ENCODE measurements around the gene KIN.
"Not testable (repeated sequence)": the region's sequence is repeated elsewhere in the genome, so short reads cannot be mapped to it uniquely, and the experiment has no call there.

KIN gene

DNA sequence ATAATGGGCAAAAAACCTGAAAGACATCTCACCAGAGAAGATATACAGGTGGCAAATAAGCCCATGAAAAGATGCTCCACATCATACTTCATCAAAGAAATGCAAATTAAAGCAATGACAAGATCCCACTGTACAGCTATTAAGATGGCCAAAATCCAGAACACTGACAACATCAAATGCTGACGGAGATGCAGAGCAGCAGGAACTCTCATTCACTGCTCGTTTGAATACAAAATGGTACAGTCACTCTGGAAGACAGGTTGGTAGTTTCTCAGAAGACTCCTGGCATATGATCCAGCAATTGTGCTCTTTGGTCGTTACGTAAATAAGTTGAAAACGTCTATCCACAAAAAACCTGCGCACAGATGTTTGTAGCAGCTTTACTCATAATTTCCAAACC, 35.5 kb downstream of the KIN start:
- Mint-ChIP-seq H3K36me3 (ENCODE audit: insufficient read depth) (peaks cover 42% of the 10 kb centered on the region), H3K27ac (ENCODE audit: low read depth) (no peak overlapping the region), H3K9me3 (no peaks in the 10 kb centered on the region), H3K27me3 (no peaks in the 10 kb centered on the region), H3K4me3 (no peak overlapping the region), H3K4me1 (no peaks in the 10 kb centered on the region)
- DNase-seq (ENCODE audit: low spot score in 2 of 2) (no peak), ATAC-seq (replicated peaks; ENCODE audit: extremely low read depth, poor library complexity, severe bottlenecking) (no peak)

- Mint-ChIP-seq H3K9me3 (no peaks in the 10 kb centered on the region), H3K4me1 (no peaks in the 10 kb centered on the region), H3K36me3 (ENCODE audit: insufficient read depth) (peaks cover 38% of the 10 kb centered on the region)
Observed at GRCh38 chr10:7750222-7750621, 37.6 kb downstream of the KIN start.

DNA sequence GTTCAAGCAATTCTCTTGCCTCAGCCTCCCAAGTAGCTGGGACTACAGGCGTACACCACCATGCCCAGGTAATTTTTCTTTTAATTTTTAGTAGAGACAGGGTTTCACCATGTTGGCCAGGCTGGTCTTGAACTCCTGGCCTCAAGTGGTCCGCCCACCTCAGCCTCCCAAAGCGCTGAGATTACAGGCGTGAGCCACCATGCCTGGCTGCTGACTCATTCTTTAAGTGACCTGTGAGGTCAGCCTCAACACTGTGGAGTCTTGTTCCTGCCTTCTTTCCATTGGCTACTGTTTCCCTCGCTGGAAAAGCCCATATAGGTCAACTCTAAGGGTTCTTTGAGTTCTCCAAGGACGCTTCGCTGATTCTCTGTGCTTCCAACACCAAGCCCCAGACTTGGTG, 39.2 kb downstream of the KIN start:
- H3K4me3 Mint-ChIP-seq; DNase-seq (ENCODE audit: low spot score in 2 of 2); ATAC-seq (replicated peaks; ENCODE audit: extremely low read depth, poor library complexity, severe bottlenecking); H3K4me1 Mint-ChIP-seq; H3K27ac Mint-ChIP-seq (ENCODE audit: low read depth); H3K9me3 Mint-ChIP-seq; H3K27me3 Mint-ChIP-seq: not testable (repeated sequence)
- H3K36me3 Mint-ChIP-seq (ENCODE audit: insufficient read depth), result peaks cover 29% of the 10 kb centered on the region

More at GRCh38 chr10:7750222-7750621, 37.6 kb downstream of the KIN start:
- Mint-ChIP-seq H3K4me3 (no peak overlapping the region), H3K27me3 (no peaks in the 10 kb centered on the region), H3K27ac (ENCODE audit: low read depth) (no peak overlapping the region)
- no peak for ATAC-seq (replicated peaks; ENCODE audit: extremely low read depth, poor library complexity, severe bottlenecking)
- DNase-seq (ENCODE audit: low spot score in 2 of 2), result no peak

DNA sequence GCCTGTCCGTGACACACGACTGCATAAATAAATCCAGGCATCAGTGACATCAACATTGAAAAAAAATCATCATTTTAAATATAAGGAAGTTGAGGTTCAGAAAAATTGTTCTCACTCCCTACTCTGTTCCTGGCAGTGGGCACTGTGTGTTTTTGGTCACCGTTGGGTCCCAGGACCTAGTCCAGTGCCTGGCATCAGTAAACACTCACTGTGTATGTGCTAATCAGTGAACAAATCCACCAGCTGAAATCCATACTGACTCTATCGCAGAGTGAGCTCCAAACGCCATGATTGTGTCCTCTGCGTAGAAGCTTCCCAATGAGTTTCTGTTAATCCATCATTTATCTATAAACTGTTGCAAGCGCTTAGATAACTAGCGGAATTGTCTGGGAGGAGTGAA, 43.5 kb downstream of the KIN start:
- no peaks in the 10 kb centered on the region for H3K4me1 Mint-ChIP-seq
- H3K4me3 Mint-ChIP-seq, result no peak overlapping the region
- no peak overlapping the region for H3K27ac Mint-ChIP-seq (ENCODE audit: low read depth)
- H3K27me3 Mint-ChIP-seq, result no peaks in the 10 kb centered on the region
- H3K9me3 Mint-ChIP-seq, result no peaks in the 10 kb centered on the region
- H3K36me3 Mint-ChIP-seq (ENCODE audit: insufficient read depth), result peaks cover 4% of the 10 kb centered on the region
- ATAC-seq (replicated peaks; ENCODE audit: extremely low read depth, poor library complexity, severe bottlenecking) (no peak), DNase-seq (ENCODE audit: low spot score in 2 of 2) (no peak)

DNA sequence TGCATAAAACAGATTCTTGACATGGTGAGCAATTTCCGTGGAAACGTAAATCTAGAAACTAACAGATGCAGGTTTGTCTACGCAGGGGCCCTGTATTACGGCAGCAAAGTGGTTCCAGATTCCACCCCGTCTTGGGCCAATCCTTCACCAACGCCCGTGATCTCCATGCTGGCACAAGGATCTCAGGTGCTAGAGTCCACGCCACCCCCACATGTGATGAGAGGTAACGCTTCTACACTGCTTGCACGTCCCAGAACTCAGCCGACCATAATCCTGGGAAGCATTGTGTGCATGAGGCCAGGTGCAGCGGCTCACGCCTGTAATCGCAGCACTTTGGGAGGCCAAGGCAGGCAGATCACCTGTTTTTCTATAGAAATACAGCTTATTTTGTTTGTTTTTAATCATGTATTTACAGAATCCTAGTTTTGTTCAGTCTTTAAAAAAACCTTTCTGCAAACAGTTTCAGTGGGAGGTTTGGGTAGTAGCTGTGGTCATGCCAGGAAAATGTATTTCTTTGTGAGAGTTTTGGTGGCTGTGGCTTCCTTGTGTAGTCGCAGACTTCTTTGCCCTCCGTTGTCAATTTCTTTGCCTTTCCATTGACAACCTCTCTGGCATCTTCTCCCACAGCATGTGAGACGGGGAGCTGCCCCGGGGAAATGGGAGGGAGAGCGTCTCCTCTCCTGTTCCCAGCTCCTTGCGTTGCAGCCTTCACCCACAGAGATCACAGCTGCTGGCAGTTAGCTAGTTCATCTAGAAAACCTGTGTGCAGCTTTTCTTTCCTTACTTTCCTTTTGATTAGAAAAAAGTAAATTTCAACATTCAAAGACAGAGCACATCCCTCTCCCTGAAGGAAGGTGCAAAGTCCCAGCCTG, 49.0 kb downstream of the KIN start:
- H3K27me3 Mint-ChIP-seq, result peaks cover 3% of the 10 kb centered on the region
- no peaks in the 10 kb centered on the region for H3K36me3 Mint-ChIP-seq (ENCODE audit: insufficient read depth)
- ATAC-seq (replicated peaks; ENCODE audit: extremely low read depth, poor library complexity, severe bottlenecking) (no peak), DNase-seq (ENCODE audit: low spot score in 2 of 2) (no peak)
- H3K27ac Mint-ChIP-seq (ENCODE audit: low read depth), result no peak overlapping the region
- H3K4me3 Mint-ChIP-seq, result no peak overlapping the region
- H3K4me1 Mint-ChIP-seq, result no peaks in the 10 kb centered on the region
- H3K9me3 Mint-ChIP-seq, result no peaks in the 10 kb centered on the region

- ATAC-seq (replicated peaks; ENCODE audit: extremely low read depth, poor library complexity, severe bottlenecking) (no peak), DNase-seq (ENCODE audit: low spot score in 2 of 2) (no peak)
- no peaks in the 10 kb centered on the region for H3K9me3 Mint-ChIP-seq
- H3K4me1 Mint-ChIP-seq, result no peaks in the 10 kb centered on the region
- H3K27me3 Mint-ChIP-seq, result peaks cover 28% of the 10 kb centered on the region
- no peak overlapping the region for H3K27ac Mint-ChIP-seq (ENCODE audit: low read depth)
- no peaks in the 10 kb centered on the region for H3K36me3 Mint-ChIP-seq (ENCODE audit: insufficient read depth)
- no peak overlapping the region for H3K4me3 Mint-ChIP-seq
Observed at GRCh38 chr10:7734821-7735220, 53.0 kb downstream of the KIN start.

DNA sequence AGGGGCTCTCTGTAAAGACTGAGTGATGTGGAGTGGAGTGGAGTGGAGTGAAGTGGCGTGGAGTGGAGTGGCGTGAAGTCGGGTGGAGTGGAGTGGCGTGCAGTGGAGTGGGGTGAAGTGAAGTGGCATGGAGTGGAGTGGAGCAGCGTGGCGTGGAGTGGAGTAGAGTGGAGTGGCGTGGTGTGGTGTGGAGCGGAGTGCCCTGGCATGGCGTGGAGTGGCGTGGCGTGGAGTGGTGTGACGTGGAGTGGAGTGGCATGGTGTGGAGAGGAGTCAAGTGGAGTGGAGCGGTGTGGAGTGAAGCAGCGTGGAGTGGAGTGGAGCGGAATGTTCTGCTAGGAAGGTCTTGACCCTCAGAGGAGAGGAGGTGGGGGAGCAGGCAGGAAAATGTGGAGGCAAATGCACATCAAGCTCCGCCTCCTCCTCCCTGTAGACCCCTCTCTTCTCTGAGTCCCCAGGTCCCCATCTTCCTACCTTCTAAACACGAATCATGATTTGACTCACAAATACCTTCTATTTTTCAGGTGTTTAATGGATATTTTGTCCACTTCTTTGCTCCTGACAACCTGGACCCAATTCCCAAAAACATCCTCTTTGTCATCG, 64.8 kb downstream of the KIN start:
- H3K36me3 Mint-ChIP-seq (ENCODE audit: insufficient read depth), result no peaks in the 10 kb centered on the region
- H3K27me3 Mint-ChIP-seq, result peaks cover 38% of the 10 kb centered on the region

GRCh38 chr10:7720478-7720877, 67.3 kb downstream of the KIN start:
- H3K27me3 Mint-ChIP-seq, result peaks cover 54% of the 10 kb centered on the region
- peaks cover 2% of the 10 kb centered on the region for H3K36me3 Mint-ChIP-seq (ENCODE audit: insufficient read depth)
- no peak overlapping the region for H3K27ac Mint-ChIP-seq (ENCODE audit: low read depth)
- ATAC-seq (replicated peaks; ENCODE audit: extremely low read depth, poor library complexity, severe bottlenecking) (no peak), DNase-seq (ENCODE audit: low spot score in 2 of 2) (no peak)
- no peaks in the 10 kb centered on the region for H3K9me3 Mint-ChIP-seq
- H3K4me3 Mint-ChIP-seq, result no peak overlapping the region
- peaks cover 5% of the 10 kb centered on the region for H3K4me1 Mint-ChIP-seq

More for the DNA sequence above, 64.8 kb downstream of the KIN start:
- Mint-ChIP-seq H3K27ac (ENCODE audit: low read depth) (no peak overlapping the region), H3K9me3 (no peaks in the 10 kb centered on the region), H3K4me1 (peaks cover 3% of the 10 kb centered on the region), H3K4me3 (no peak overlapping the region)
- DNase-seq (ENCODE audit: low spot score in 2 of 2), result no peak
- ATAC-seq (replicated peaks; ENCODE audit: extremely low read depth, poor library complexity, severe bottlenecking), result no peak

DNA sequence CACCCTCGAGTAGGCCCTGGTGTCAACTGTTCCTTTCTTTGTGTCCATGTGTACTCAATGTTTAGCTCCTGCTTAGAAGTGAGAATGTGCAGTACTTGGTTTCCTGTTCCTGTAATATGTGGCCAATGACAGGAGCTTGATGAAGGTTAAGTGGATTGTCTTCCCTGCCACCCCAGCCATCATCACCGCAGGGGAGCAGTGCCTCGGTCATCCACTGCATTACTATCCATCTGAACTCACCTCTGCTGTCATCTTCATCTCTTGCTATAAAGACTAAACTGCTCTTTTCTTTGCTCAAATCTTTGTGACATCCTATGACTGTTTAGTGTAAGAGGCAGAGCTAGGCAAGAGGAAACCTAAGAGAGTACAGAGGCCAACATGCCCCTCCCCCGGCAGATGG, 69.1 kb downstream of the KIN start:
- Mint-ChIP-seq H3K4me1 (peaks cover 5% of the 10 kb centered on the region), H3K36me3 (ENCODE audit: insufficient read depth) (peaks cover 2% of the 10 kb centered on the region), H3K9me3 (no peaks in the 10 kb centered on the region), H3K4me3 (no peak overlapping the region), H3K27ac (ENCODE audit: low read depth) (no peak overlapping the region), H3K27me3 (peaks cover 66% of the 10 kb centered on the region)
- ATAC-seq (replicated peaks; ENCODE audit: extremely low read depth, poor library complexity, severe bottlenecking) (no peak), DNase-seq (ENCODE audit: low spot score in 2 of 2) (no peak)

DNA sequence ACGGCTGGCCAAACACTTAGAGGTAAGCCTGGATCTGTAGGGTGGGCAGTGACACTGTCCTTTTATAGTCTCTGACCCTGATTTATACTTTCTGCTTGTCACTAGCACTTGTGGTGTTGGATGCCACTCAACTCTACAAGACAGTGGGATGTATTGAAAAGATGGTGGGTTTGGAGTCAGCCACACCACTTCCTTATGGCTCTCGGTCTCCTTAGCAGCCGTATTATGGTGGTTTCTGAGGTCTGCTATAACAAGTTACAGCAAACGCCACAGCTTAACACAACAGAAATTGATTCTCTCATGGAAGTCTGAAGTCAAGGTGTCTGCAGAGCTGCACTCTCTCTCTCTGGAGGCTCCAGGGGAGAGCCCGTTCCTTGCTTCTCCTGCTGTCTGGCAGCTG, 70.0 kb downstream of the KIN start:
- no peak for DNase-seq (ENCODE audit: low spot score in 2 of 2)
- H3K27ac Mint-ChIP-seq (ENCODE audit: low read depth), result no peak overlapping the region
- peaks cover 64% of the 10 kb centered on the region for H3K27me3 Mint-ChIP-seq
- H3K4me1 Mint-ChIP-seq, result peaks cover 5% of the 10 kb centered on the region
- ATAC-seq (replicated peaks; ENCODE audit: extremely low read depth, poor library complexity, severe bottlenecking), result no peak
- peaks cover 2% of the 10 kb centered on the region for H3K36me3 Mint-ChIP-seq (ENCODE audit: insufficient read depth)
- H3K4me3 Mint-ChIP-seq, result no peak overlapping the region
- H3K9me3 Mint-ChIP-seq, result no peaks in the 10 kb centered on the region

DNA sequence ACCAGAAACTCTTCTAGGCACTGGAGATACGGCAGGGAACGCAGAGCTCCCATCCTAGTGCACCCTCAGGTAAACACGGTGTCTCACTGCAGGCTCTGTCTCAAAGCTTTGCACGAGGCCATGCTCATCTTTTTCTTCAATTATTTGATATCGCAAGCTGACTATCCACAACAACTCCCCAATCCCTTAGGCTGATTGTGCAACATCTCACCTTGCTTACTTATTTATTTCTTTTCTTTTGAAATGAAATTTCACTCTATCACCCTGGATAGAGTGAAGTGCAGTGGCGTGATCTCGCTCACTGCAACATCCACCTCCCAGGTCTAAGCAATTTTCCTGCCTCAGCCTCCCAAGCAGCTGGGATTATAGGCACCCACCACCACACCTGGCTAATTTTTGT, 72.3 kb downstream of the KIN start:
- H3K9me3 Mint-ChIP-seq, result no peaks in the 10 kb centered on the region
- ATAC-seq (replicated peaks; ENCODE audit: extremely low read depth, poor library complexity, severe bottlenecking), result no peak
- no peak overlapping the region for H3K27ac Mint-ChIP-seq (ENCODE audit: low read depth)
- H3K36me3 Mint-ChIP-seq (ENCODE audit: insufficient read depth), result peaks cover 2% of the 10 kb centered on the region
- H3K4me1 Mint-ChIP-seq, result peaks cover 5% of the 10 kb centered on the region
- H3K27me3 Mint-ChIP-seq, result peaks cover 79% of the 10 kb centered on the region
- no peak for DNase-seq (ENCODE audit: low spot score in 2 of 2)
- no peak overlapping the region for H3K4me3 Mint-ChIP-seq

DNA sequence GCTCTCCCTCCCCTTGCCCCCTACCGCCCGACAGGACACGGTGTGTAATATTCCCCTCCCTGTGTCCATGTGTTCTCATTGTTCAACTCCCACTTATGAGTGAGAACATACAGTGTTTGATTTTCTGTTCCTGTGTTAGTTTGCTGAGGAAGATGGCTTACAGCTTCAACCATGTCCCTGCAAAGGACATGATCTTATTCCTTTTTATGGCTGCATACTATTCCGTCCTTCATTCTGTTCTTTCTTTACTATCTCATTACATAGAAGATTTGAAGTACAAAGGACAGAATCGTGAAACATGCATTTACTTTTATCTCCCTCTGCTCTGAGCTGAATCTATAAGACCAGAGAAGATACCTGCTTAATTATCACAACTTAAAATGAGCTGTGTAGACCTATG, 76.7 kb downstream of the KIN start:
- DNase-seq (ENCODE audit: low spot score in 2 of 2); H3K27ac Mint-ChIP-seq (ENCODE audit: low read depth); H3K36me3 Mint-ChIP-seq (ENCODE audit: insufficient read depth); H3K4me1 Mint-ChIP-seq; ATAC-seq (replicated peaks; ENCODE audit: extremely low read depth, poor library complexity, severe bottlenecking); H3K9me3 Mint-ChIP-seq; H3K4me3 Mint-ChIP-seq: not testable (repeated sequence)
- peaks cover 71% of the 10 kb centered on the region for H3K27me3 Mint-ChIP-seq

DNA sequence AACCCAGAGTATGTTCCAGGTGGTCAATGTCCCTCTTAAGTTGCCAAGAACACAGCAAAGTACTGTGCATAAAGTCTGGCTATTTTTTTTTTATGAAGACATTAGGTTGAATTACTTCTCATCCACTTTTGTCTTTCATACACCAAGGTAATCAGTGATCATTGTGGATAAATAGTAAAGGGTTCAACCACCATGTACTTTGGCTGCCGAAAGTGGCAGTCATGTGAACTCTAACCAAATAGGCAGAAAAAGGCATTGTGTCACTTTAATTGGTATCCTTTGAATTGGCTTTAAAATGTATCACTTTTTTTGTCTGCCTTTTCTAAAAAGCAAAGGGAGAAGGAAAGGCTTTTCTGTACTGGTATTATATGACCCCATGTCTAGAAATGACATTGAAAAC, 77.3 kb downstream of the KIN start:
- peaks cover 71% of the 10 kb centered on the region for H3K27me3 Mint-ChIP-seq
- no peaks in the 10 kb centered on the region for H3K4me1 Mint-ChIP-seq
- H3K4me3 Mint-ChIP-seq, result no peak overlapping the region
- DNase-seq (ENCODE audit: low spot score in 2 of 2) (no peak), ATAC-seq (replicated peaks; ENCODE audit: extremely low read depth, poor library complexity, severe bottlenecking) (no peak)
- no peak overlapping the region for H3K27ac Mint-ChIP-seq (ENCODE audit: low read depth)
- no peaks in the 10 kb centered on the region for H3K9me3 Mint-ChIP-seq
- no peaks in the 10 kb centered on the region for H3K36me3 Mint-ChIP-seq (ENCODE audit: insufficient read depth)

Measured in central memory CD8-positive, alpha-beta T cell (primary cell).